Tibial artery (tissue), 4 donors: Measurements from ENCODE around the gene TAF4.

Experiments used
- DNase-seq, 2 donors: peaks; one replicate each; pipeline ENCODE4 v3.0.0-alpha.2; 2019
- H3K27ac ChIP-seq, 2 donors: fragments of 200-600 bp; sonication (generic) in 1 of 2; 1 replicate in 1 of 2; 2 replicates in 1 of 2; pipeline ENCODE4 v1.5.1; 2018 to 2019; ENCODE audit warnings: mild to moderate bottlenecking in 1 of 2
- H3K27me3 ChIP-seq, 2 donors: fragments of 200-600 bp; sonication (generic) in 1 of 2; one replicate each; pipeline versions ENCODE4 v1.5.1 to v1.6.0; 2016 to 2019
- H3K36me3 ChIP-seq, 3 donors: fragments of 200-600 bp; sonication (generic) in 2 of 3; one replicate each; pipeline ENCODE4 v1.5.1; 2016 to 2019; ENCODE audit warnings: mild to moderate bottlenecking in 2 of 3
- H3K4me1 ChIP-seq, 4 donors: fragments of 200-600 bp; sonication (generic) in 2 of 4; 1 replicate in 3 of 4; 2 replicates in 1 of 4; pipeline ENCODE4 v1.5.1; 2016 to 2019
- H3K4me3 ChIP-seq, 2 donors: fragments of 200-600 bp; sonication (generic) in 1 of 2; 1 replicate in 1 of 2; 2 replicates in 1 of 2; pipeline ENCODE4 v1.5.1; 2018 to 2019; ENCODE audit warnings: mild to moderate bottlenecking in 2 of 2
- H3K9me3 ChIP-seq, 3 donors: fragments of 200-600 bp; sonication (generic) in 1 of 3; one replicate each; pipeline ENCODE4 v1.5.1; 2016 to 2019
- intact Hi-C: fragments of 100-400 bp; cut with DNase I; formaldehyde crosslinking; loops from one replicate; pipeline ENCODE4 v1.15.0; 2023; ENCODE audit warnings: low total_unique reads
- TF ChIP-seq, protein P1 (sequence below), 2 experiments: fragments of 200-600 bp in 1 of 2; fragments of 450-650 bp in 1 of 2; IDR thresholded peaks; one replicate each; pipeline ENCODE4 v1.5.1; 2017 to 2019; ENCODE audit warnings: antibody characterized with exemption in 2 of 2, mild to moderate bottlenecking in 1 of 2, moderate library complexity in 1 of 2

The TAF4 gene, protein sequence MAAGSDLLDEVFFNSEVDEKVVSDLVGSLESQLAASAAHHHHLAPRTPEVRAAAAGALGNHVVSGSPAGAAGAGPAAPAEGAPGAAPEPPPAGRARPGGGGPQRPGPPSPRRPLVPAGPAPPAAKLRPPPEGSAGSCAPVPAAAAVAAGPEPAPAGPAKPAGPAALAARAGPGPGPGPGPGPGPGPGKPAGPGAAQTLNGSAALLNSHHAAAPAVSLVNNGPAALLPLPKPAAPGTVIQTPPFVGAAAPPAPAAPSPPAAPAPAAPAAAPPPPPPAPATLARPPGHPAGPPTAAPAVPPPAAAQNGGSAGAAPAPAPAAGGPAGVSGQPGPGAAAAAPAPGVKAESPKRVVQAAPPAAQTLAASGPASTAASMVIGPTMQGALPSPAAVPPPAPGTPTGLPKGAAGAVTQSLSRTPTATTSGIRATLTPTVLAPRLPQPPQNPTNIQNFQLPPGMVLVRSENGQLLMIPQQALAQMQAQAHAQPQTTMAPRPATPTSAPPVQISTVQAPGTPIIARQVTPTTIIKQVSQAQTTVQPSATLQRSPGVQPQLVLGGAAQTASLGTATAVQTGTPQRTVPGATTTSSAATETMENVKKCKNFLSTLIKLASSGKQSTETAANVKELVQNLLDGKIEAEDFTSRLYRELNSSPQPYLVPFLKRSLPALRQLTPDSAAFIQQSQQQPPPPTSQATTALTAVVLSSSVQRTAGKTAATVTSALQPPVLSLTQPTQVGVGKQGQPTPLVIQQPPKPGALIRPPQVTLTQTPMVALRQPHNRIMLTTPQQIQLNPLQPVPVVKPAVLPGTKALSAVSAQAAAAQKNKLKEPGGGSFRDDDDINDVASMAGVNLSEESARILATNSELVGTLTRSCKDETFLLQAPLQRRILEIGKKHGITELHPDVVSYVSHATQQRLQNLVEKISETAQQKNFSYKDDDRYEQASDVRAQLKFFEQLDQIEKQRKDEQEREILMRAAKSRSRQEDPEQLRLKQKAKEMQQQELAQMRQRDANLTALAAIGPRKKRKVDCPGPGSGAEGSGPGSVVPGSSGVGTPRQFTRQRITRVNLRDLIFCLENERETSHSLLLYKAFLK

DNA sequence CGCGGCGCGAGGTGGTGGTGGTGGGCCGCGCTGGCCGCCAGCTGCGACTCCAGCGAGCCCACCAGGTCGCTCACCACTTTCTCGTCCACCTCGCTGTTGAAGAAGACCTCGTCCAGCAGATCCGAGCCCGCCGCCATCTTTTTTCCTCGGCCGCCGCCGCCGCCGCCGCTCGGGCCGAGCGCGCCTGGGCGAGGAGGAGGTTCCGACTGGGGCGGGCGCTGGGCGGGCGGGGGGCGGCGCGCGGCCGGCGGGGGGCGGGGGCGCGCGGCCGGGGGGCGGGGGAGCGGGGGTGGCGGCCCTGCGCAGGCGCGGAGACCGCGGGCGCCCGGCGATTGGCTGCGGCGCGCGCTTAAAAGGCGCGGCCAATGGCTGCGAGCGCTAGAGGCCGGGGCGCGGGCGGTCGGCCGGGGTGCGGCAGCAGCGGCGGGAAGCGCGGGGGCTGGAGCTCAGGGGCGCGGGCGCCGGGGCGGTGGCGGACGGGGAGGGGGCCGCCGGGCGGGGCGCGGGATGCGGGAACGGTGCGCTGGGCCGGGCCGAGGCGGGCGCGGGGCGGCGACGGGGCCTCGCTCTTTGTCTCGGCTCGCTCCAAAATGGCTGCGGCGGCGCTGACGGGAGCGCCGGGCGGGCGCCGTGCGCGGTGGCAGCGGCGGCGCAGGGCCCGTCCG lies at the start of gene TAF4:
TSS of gene TAF4 (minus strand) at position 208 of the 665 bp plus-strand sequence. CDS start at position 137, 71 bp downstream.
- Histone ChIP-seq H3K4me3 (peak within 1 kb of the TSS; percentile 77 to 86), H3K36me3 (no peaks in the 10 kb centered on the region), H3K9me3 (no peaks in the 10 kb centered on the region), H3K27ac (peak within 1 kb of the TSS; percentile 89 to 95), H3K4me1 (peaks cover 7 to 40% (median 29%) of the 10 kb centered on the region in 4 donors), H3K27me3 (no peaks in the 10 kb centered on the region)
- intact Hi-C loops: loop anchor here (5.0 kb wide), 2 partner anchors 56 to 76 kb away; partner anchors contain the start of genes LSM14B, PSMA7 and SS18L1
- DNase-seq: peak; percentile 64 to 88
- TF ChIP-seq, protein P1, sequence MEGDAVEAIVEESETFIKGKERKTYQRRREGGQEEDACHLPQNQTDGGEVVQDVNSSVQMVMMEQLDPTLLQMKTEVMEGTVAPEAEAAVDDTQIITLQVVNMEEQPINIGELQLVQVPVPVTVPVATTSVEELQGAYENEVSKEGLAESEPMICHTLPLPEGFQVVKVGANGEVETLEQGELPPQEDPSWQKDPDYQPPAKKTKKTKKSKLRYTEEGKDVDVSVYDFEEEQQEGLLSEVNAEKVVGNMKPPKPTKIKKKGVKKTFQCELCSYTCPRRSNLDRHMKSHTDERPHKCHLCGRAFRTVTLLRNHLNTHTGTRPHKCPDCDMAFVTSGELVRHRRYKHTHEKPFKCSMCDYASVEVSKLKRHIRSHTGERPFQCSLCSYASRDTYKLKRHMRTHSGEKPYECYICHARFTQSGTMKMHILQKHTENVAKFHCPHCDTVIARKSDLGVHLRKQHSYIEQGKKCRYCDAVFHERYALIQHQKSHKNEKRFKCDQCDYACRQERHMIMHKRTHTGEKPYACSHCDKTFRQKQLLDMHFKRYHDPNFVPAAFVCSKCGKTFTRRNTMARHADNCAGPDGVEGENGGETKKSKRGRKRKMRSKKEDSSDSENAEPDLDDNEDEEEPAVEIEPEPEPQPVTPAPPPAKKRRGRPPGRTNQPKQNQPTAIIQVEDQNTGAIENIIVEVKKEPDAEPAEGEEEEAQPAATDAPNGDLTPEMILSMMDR (IDR thresholded peaks at IDR 0.05): no peak

DNA sequence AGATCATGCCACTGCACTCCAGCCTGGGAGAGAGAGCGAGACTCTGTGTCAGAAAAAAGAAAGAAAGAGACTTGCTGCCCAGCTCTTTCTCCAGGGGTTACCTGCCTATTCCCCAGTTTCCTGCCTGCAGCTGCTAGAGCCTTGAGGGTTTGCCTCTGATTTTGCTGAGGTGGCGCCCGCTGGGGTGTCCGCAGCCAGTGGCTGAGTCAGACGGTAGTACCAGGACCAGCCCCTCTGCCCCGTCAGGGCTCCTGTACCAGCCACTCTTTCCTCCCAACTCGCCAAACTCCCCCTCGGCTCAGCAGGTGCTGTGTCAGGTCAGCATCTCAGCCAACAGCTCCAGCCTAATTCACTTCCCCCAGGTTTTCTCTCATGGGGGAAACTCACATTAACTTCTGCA lies 49.2 kb upstream of the TAF4 start:
- H3K27ac ChIP-seq: no peak overlapping the region
- peaks cover 0 to 35% (median 27%) of the 10 kb centered on the region in 3 donors for H3K9me3 ChIP-seq
- no peaks in the 10 kb centered on the region for H3K36me3 ChIP-seq
- peaks cover 0 to 43% of the 10 kb centered on the region in 2 donors for H3K27me3 ChIP-seq
- intact Hi-C loops: no loop called here
- DNase-seq: no peak
- no peak overlapping the region for H3K4me3 ChIP-seq
- H3K4me1 ChIP-seq: peaks cover 0 to 9% (median 8%) of the 10 kb centered on the region in 4 donors
- TF ChIP-seq, protein P1 (IDR thresholded peaks at IDR 0.05): no peak

DNA sequence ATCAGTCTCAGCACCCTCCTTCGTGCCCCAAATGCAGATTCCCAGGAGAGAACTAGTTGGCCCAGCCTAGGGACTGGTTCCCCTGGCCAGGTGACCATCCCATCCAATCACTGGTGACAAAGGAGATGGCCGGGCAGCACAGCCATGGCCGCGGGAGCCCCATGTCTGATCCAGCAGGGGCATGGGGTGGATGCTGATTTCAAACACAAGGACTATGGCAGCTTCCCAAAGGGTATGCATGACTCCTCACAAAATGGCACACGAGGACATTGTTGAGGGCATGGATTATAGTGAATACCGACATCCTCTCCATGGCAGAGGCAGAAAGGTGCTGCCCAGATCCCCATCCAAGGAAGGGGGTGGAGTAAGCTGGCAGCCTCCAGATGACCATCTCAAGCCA lies 46.7 kb upstream of the TAF4 start:
- intact Hi-C loops: no loop called here
- Histone ChIP-seq H3K27ac (no peak overlapping the region), H3K4me1 (no peaks in the 10 kb centered on the region), H3K27me3 (peaks cover 0 to 35% of the 10 kb centered on the region in 2 donors), H3K36me3 (no peaks in the 10 kb centered on the region), H3K4me3 (no peak overlapping the region), H3K9me3 (peaks cover 4 to 60% (median 51%) of the 10 kb centered on the region in 3 donors)
- TF ChIP-seq, protein P1 (IDR thresholded peaks at IDR 0.05): no peak
- DNase-seq: no peak

DNA sequence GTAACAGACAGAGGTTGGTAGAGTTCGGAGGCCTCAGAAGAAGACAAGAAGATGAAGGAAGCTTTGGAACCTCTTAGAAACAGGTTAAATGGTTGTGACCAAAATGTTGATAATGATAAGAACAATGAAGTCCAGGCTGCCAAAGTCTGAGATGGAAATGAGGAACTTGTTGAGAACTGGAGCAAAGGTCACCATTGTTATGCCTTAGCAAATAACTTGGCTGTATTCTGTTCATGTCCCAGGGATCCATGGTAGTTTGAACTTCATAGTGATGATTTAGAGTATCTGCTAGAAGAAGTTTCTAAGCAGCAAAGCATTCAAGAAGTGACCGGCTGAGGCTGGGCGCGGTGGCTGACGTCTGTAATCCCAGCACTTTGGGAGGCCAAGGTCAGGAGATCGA lies 45.5 kb upstream of the TAF4 start:
- Histone ChIP-seq H3K9me3 (peaks cover 4 to 72% (median 59%) of the 10 kb centered on the region in 3 donors), H3K4me3 (no peak overlapping the region)
- intact Hi-C loops: no loop called here

More for the DNA sequence above, 45.5 kb upstream of the TAF4 start:
- H3K4me1 ChIP-seq: no peaks in the 10 kb centered on the region
- no peaks in the 10 kb centered on the region for H3K36me3 ChIP-seq
- no peak overlapping the region for H3K27ac ChIP-seq
- DNase-seq: no peak
- TF ChIP-seq, protein P1 (IDR thresholded peaks at IDR 0.05): no peak
- H3K27me3 ChIP-seq: peaks cover 0 to 31% of the 10 kb centered on the region in 2 donors
